Type B pancreatic cell (in vitro differentiated cells): ENCODE data around the gene BRD1. TPM values are rescaled to one million over a fixed set of nuclear protein-coding genes. Genes with fewer than 3 reads are reported as not detected.

ENCODE experiments used
- DNase-seq: peaks from one replicate; pipeline ENCODE4 v3.0.0; 2021; ENCODE audit warnings: mixed read lengths; ENCODE audit not compliant: unreplicated experiment; ENCODE audit errors: extremely low spot score
- H3K27ac Mint-ChIP-seq: 2 replicates; pipeline ENCODE4 v1.8.0; 2021; ENCODE audit warnings: mild to moderate bottlenecking, mixed read lengths
- H3K27me3 Mint-ChIP-seq: 2 replicates; pipeline ENCODE4 v1.8.0; 2021; ENCODE audit warnings: mixed read lengths
- H3K36me3 Mint-ChIP-seq: 2 replicates; pipeline ENCODE4 v1.8.0; 2021; ENCODE audit warnings: mixed read lengths
- H3K4me1 Mint-ChIP-seq: one replicate; pipeline ENCODE4 v1.8.0; 2021; ENCODE audit warnings: mixed read lengths; ENCODE audit not compliant: unreplicated experiment
- H3K4me3 Mint-ChIP-seq: 2 replicates; pipeline ENCODE4 v1.8.0; 2021; ENCODE audit warnings: mild to moderate bottlenecking, mixed read lengths
- H3K9me3 Mint-ChIP-seq: 2 replicates; pipeline ENCODE4 v1.8.0; 2021; ENCODE audit warnings: mixed read lengths
- CTCF ChIP-seq: fragments of 200-600 bp; sonication (generic); conservative IDR thresholded peaks from 2 replicates; pipeline ENCODE4 v1.5.0; 2021; ENCODE audit warnings: antibody characterized with exemption, mild to moderate bottlenecking
- total RNA-seq: library from RNA; stranded (reverse); gene quantifications from 2 replicates; pipeline ENCODE4 v1.2.1, GENCODE V29; 2021; ENCODE audit warnings: low replicate concordance

Gene BRD1
- total RNA-seq, 1 donor from 2014 or later, result 53.0 TPM

GRCh38 chr22:49811020-49811791 is 16.5 kb downstream of the BRD1 start:
- H3K36me3 Mint-ChIP-seq, result peaks cover 34% of the 10 kb centered on the region
- no peak for DNase-seq
- no peak for TF ChIP-seq CTCF
- no peak overlapping the region for H3K4me3 Mint-ChIP-seq
- H3K9me3 Mint-ChIP-seq, result peaks cover 5% of the 10 kb centered on the region
- H3K27me3 Mint-ChIP-seq, result no peaks in the 10 kb centered on the region
- H3K4me1 Mint-ChIP-seq, result peaks cover 10% of the 10 kb centered on the region
- no peak overlapping the region for H3K27ac Mint-ChIP-seq

DNA sequence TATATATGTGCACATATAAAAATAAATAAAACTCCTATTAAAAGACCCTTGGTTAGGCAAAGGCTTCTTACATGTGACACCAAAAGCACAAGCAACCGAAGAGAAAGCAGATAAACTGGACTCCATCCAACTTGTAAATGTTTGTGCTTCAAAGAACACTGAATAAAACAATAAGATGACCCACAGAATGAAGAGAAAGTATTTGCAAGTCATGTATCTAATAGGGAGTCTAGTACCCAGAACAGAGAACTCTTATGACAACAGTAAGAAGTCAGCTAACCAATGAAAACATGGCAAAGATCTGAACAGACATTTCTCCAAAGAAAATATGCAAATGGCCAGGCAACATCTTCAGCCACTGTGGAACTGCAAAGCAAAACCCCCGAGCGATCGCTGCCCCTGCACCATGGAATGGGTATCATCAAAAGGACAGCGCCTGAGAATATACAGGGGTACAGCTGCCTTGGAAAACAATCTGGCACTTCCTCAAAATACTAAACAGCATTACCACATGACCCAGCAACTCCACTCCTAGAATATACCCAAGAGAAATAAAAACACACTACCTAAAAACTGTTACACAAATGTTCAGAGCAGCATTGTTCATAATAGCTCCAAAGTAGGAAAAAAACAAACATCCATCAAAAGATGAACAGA is 17.2 kb downstream of the BRD1 start:
- no peak for TF ChIP-seq CTCF
- DNase-seq, result no peak
- H3K27ac Mint-ChIP-seq, result no peak overlapping the region
- H3K4me1 Mint-ChIP-seq, result peaks cover 12% of the 10 kb centered on the region
- H3K9me3 Mint-ChIP-seq, result peaks cover 5% of the 10 kb centered on the region
- H3K36me3 Mint-ChIP-seq, result peaks cover 36% of the 10 kb centered on the region
- no peak overlapping the region for H3K4me3 Mint-ChIP-seq
- no peaks in the 10 kb centered on the region for H3K27me3 Mint-ChIP-seq

GRCh38 chr22:49807780-49808708 is 19.6 kb downstream of the BRD1 start:
- Mint-ChIP-seq H3K27ac (peak overlapping the region; percentile 32), H3K36me3 (peaks cover 36% of the 10 kb centered on the region), H3K4me1 (peaks cover 12% of the 10 kb centered on the region), H3K27me3 (no peaks in the 10 kb centered on the region), H3K4me3 (peak overlapping the region; percentile 32), H3K9me3 (peaks cover 5% of the 10 kb centered on the region)
- no peak for TF ChIP-seq CTCF
- DNase-seq, result no peak

DNA sequence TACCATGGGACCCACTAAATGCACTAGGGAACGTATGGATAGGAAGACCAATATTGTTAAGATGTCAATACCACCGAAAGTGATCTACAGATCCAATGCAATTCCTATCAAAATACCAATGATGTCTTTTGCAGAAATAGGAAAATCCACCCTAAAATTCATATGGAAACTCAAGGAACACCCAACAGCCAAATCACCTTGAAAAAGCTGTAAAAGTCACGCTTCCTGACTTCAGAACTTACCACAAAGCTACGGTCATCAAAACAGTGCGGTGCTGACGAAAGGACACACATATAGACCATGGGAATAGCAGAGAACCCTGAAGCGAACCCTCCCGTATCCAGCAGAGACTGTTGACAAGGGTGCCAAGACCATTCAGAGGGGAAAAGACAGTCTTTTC is 20.5 kb downstream of the BRD1 start:
- no peak overlapping the region for H3K4me3 Mint-ChIP-seq
- DNase-seq, result no peak
- no peaks in the 10 kb centered on the region for H3K27me3 Mint-ChIP-seq
- peaks cover 5% of the 10 kb centered on the region for H3K9me3 Mint-ChIP-seq
- H3K4me1 Mint-ChIP-seq, result peaks cover 12% of the 10 kb centered on the region
- H3K36me3 Mint-ChIP-seq, result peaks cover 36% of the 10 kb centered on the region
- peak overlapping the region; percentile 33 for H3K27ac Mint-ChIP-seq
- TF ChIP-seq CTCF, result no peak

DNA sequence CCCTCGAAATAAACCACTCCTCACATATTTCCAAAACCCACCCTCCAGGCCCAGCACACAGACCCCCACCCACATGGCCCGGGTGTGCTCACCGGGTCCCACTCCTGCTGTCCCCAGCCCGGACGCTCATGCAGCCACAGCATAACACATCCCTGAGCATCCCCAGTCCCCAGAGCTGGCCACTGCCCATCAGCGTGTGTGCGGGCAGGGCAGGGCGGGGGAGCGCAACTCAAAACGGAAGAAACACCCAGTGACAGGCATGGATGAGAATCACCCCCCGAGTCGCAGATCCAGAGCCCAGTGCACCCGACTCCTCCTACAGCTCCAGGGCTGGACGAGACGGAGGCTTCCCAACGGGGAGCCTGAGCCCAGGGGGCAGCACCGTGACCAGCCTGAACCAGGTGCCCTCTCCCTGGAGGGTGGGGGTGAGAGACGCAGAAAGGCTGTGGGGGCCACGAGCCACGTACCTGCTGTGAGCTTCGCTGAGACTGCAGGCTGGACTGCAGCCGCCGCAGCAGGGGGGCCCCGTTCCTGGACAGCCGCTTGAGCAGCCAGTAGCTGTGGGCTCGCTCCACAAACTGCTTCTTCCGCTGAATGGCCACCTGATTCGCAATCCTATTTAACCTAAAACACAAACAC is 23.8 kb downstream of the BRD1 start:
- Mint-ChIP-seq H3K36me3 (peaks cover 27% of the 10 kb centered on the region), H3K4me1 (peaks cover 9% of the 10 kb centered on the region), H3K27me3 (no peaks in the 10 kb centered on the region), H3K9me3 (peaks cover 5% of the 10 kb centered on the region), H3K4me3 (no peak overlapping the region), H3K27ac (no peak overlapping the region)
- no peak for TF ChIP-seq CTCF
- DNase-seq, result no peak
